ENCODE measurements around the gene PRR29. TPM values are rescaled to one million over a fixed set of nuclear protein-coding genes. Genes with fewer than 3 reads are reported as not detected.
A peak's percentile ranks its signal among the peaks of the same experiment; 100 is the strongest.

Gene PRR29
- total RNA-seq, 1 donor from 2014 or later: not detected

- DNase-seq (no peak), ATAC-seq (ENCODE audit: low read depth) (no peak)
- no peak for TF ChIP-seq CTCF (IDR thresholded peaks at IDR 0.05)
- no peaks in the 10 kb centered on the region for H3K9me3 Mint-ChIP-seq
- H3K27ac Mint-ChIP-seq: no peak overlapping the region
- POLR2A ChIA-PET: no interaction called here
- H3K4me1 Mint-ChIP-seq: peaks cover 38% of the 10 kb centered on the region
- CTCF ChIA-PET: interaction anchor here (1.8 to 2.4 kb wide), 2 partner anchors 38 to 77 kb away, joined by 9 to 21 read pairs; partner anchors contain the start of gene CSHL1
- no peak overlapping the region for H3K4me3 Mint-ChIP-seq
- no peaks in the 10 kb centered on the region for H3K36me3 Mint-ChIP-seq (ENCODE audit: low read depth)
- intact Hi-C loops (cut with micrococcal nuclease): no loop called here
- no peaks in the 10 kb centered on the region for H3K27me3 Mint-ChIP-seq
Observed at GRCh38 chr17:63988741-63989621, 9.2 kb upstream of the PRR29 start.

- ATAC-seq (ENCODE audit: low read depth) (no peak), DNase-seq (no peak)
- Mint-ChIP-seq H3K4me3 (peak overlapping the region; percentile 33), H3K36me3 (ENCODE audit: low read depth) (no peaks in the 10 kb centered on the region), H3K4me1 (peaks cover 40% of the 10 kb centered on the region), H3K27ac (no peak overlapping the region), H3K27me3 (no peaks in the 10 kb centered on the region), H3K9me3 (no peaks in the 10 kb centered on the region)
- no peak for TF ChIP-seq CTCF (IDR thresholded peaks at IDR 0.05)
- ChIA-PET POLR2A (interaction anchor here (0.8 to 1.4 kb wide), 5 partner anchors 31 to 71 kb away, joined by 3 to 23 read pairs (median 4); partner anchors contain the start of genes GH1 and ICAM2), CTCF (interaction anchor here (0.8 to 2.4 kb wide), 21 partner anchors 12 to 158 kb away, joined by 3 to 46 read pairs (median 5); partner anchors contain the start of genes CSHL1 and GH1)
- intact Hi-C loops (cut with micrococcal nuclease): loop anchor here (1.0 to 2.0 kb wide), 6 partner anchors 27 to 78 kb away; partner anchors contain the start of gene CSHL1
Observed at GRCh38 chr17:63989622-63990345, 8.4 kb upstream of the PRR29 start.

- no peak overlapping the region for H3K4me3 Mint-ChIP-seq
- no peak for ATAC-seq (ENCODE audit: low read depth)
- POLR2A ChIA-PET: interaction anchor here (1.2 kb wide), 1 partner anchor 29 kb away, joined by 4 read pairs; the partner anchor contains the start of gene ICAM2
- CTCF ChIA-PET: interaction anchor here (1.0 to 2.4 kb wide), 2 partner anchors 34 to 79 kb away, joined by 6 to 21 read pairs; partner anchors contain the start of gene CSHL1
- peaks cover 26% of the 10 kb centered on the region for H3K4me1 Mint-ChIP-seq
- intact Hi-C loops (cut with micrococcal nuclease): loop anchor here (2.0 kb wide), 1 partner anchor 25 kb away; no protein-coding TSS in a partner anchor
- no peak for DNase-seq
- TF ChIP-seq CTCF (IDR thresholded peaks at IDR 0.05): no peak
- H3K36me3 Mint-ChIP-seq (ENCODE audit: low read depth): no peaks in the 10 kb centered on the region
- H3K27me3 Mint-ChIP-seq: no peaks in the 10 kb centered on the region
- H3K27ac Mint-ChIP-seq: no peak overlapping the region
- H3K9me3 Mint-ChIP-seq: no peaks in the 10 kb centered on the region
Observed at GRCh38 chr17:63991611-63992010, 6.5 kb upstream of the PRR29 start.

- Mint-ChIP-seq H3K4me1 (peaks cover 37% of the 10 kb centered on the region), H3K27me3 (no peaks in the 10 kb centered on the region), H3K36me3 (ENCODE audit: low read depth) (no peaks in the 10 kb centered on the region), H3K9me3 (no peaks in the 10 kb centered on the region), H3K27ac (no peak overlapping the region), H3K4me3 (no peak overlapping the region)
- intact Hi-C loops (cut with micrococcal nuclease): no loop called here
- POLR2A ChIA-PET: interaction anchor here (0.9 kb wide), 1 partner anchor 27 kb away, joined by 4 read pairs; the partner anchor contains the start of gene ICAM2
- DNase-seq (peak; percentile 13), ATAC-seq (ENCODE audit: low read depth) (no peak)
- no peak for TF ChIP-seq CTCF (IDR thresholded peaks at IDR 0.05)
- CTCF ChIA-PET: interaction anchor here (0.8 to 2.2 kb wide), 6 partner anchors 13 to 74 kb away, joined by 3 to 17 read pairs (median 5); partner anchors contain the start of gene GH1
Observed at GRCh38 chr17:63993368-63993985, 4.7 kb upstream of the PRR29 start.

Measured in activated B cell treated with CpG ODN at 0.5 μM for 24 hours (primary cell).